ENCODE results near the gene MEIOB.

GRCh38 chr16:1809281-1809801, 62.6 kb downstream of the MEIOB start:
- TF ChIP-seq, protein P1, sequence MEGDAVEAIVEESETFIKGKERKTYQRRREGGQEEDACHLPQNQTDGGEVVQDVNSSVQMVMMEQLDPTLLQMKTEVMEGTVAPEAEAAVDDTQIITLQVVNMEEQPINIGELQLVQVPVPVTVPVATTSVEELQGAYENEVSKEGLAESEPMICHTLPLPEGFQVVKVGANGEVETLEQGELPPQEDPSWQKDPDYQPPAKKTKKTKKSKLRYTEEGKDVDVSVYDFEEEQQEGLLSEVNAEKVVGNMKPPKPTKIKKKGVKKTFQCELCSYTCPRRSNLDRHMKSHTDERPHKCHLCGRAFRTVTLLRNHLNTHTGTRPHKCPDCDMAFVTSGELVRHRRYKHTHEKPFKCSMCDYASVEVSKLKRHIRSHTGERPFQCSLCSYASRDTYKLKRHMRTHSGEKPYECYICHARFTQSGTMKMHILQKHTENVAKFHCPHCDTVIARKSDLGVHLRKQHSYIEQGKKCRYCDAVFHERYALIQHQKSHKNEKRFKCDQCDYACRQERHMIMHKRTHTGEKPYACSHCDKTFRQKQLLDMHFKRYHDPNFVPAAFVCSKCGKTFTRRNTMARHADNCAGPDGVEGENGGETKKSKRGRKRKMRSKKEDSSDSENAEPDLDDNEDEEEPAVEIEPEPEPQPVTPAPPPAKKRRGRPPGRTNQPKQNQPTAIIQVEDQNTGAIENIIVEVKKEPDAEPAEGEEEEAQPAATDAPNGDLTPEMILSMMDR (IDR thresholded peaks at IDR 0.05) = no peak
- TF ChIP-seq POLR2AphosphoS5 (IDR thresholded peaks at IDR 0.05) = no peak
- no peak for TF ChIP-seq EP300 (IDR thresholded peaks at IDR 0.05)
- TF ChIP-seq POLR2A (IDR thresholded peaks at IDR 0.05) = no peak

All from gastroesophageal sphincter (tissue), 3 donors.